Endothelial cell (in vitro differentiated cells): ENCODE results near the gene PIGW. TPM values are rescaled to one million over a fixed set of nuclear protein-coding genes. Genes with fewer than 3 reads are reported as not detected.

Experiments used
- DNase-seq: peaks from one replicate; pipeline ENCODE4 v3.0.0; 2021; ENCODE audit warnings: low spot score
- H3K27ac Mint-ChIP-seq: one replicate; pipeline ENCODE4 v1.8.0; 2021; ENCODE audit warnings: mixed read lengths, inconsistent platforms; ENCODE audit not compliant: unreplicated experiment
- H3K27me3 Mint-ChIP-seq: one replicate; pipeline ENCODE4 v1.8.0; 2021; ENCODE audit warnings: mild to moderate bottlenecking, moderate library complexity, mixed read lengths, inconsistent platforms; ENCODE audit not compliant: unreplicated experiment
- H3K36me3 Mint-ChIP-seq: one replicate; pipeline ENCODE4 v1.8.0; 2021; ENCODE audit warnings: mild to moderate bottlenecking, low read depth, mixed read lengths, inconsistent platforms; ENCODE audit not compliant: unreplicated experiment
- H3K4me1 Mint-ChIP-seq: one replicate; pipeline ENCODE4 v1.8.0; 2021; ENCODE audit warnings: mild to moderate bottlenecking, mixed read lengths, inconsistent platforms; ENCODE audit not compliant: unreplicated experiment
- H3K4me3 Mint-ChIP-seq: one replicate; pipeline ENCODE4 v1.8.0; 2021; ENCODE audit warnings: mild to moderate bottlenecking, mixed read lengths, inconsistent platforms; ENCODE audit not compliant: unreplicated experiment
- H3K9me3 Mint-ChIP-seq: one replicate; pipeline ENCODE4 v1.8.0; 2021; ENCODE audit warnings: mixed read lengths, inconsistent platforms; ENCODE audit not compliant: unreplicated experiment
- CTCF ChIP-seq: fragments of 200-600 bp; sonication (generic); IDR thresholded peaks from one replicate; pipeline ENCODE4 v1.5.0; 2021; ENCODE audit warnings: antibody characterized with exemption; ENCODE audit not compliant: unreplicated experiment
- total RNA-seq: library from RNA; stranded (reverse); fragmentation: NEBNext Ultra II Directional; extraction: Animal tissue kit (Norgen Biotek cat#: 25700); gene quantifications from one replicate; pipeline ENCODE4 v1.2.1, GENCODE V29; 2021; ENCODE audit not compliant: unreplicated experiment

PIGW gene
- total RNA-seq, 1 donor from 2014 or later = 5.4 TPM

- H3K36me3 Mint-ChIP-seq = peaks cover 23% of the 10 kb centered on the region
- no peak overlapping the region for H3K4me3 Mint-ChIP-seq
- TF ChIP-seq CTCF = no peak
- H3K27ac Mint-ChIP-seq = no peak overlapping the region
- no peak for DNase-seq
- H3K4me1 Mint-ChIP-seq = no peaks in the 10 kb centered on the region
- no peaks in the 10 kb centered on the region for H3K27me3 Mint-ChIP-seq
- H3K9me3 Mint-ChIP-seq = no peaks in the 10 kb centered on the region
Observed at GRCh38 chr17:36566081-36566480, 31.3 kb downstream of the PIGW start.

GRCh38 chr17:36575028-36575427, 40.2 kb downstream of the PIGW start:
- no peak for TF ChIP-seq CTCF
- Mint-ChIP-seq H3K27ac (no peak overlapping the region), H3K4me1 (no peaks in the 10 kb centered on the region), H3K27me3 (peaks cover 5% of the 10 kb centered on the region), H3K36me3 (peaks cover 19% of the 10 kb centered on the region), H3K4me3 (no peak overlapping the region), H3K9me3 (no peaks in the 10 kb centered on the region)
- no peak for DNase-seq

GRCh38 chr17:36576793-36577192, 42.0 kb downstream of the PIGW start:
- H3K36me3 Mint-ChIP-seq = peaks cover 23% of the 10 kb centered on the region
- H3K9me3 Mint-ChIP-seq = no peaks in the 10 kb centered on the region
- no peaks in the 10 kb centered on the region for H3K4me1 Mint-ChIP-seq
- peaks cover 5% of the 10 kb centered on the region for H3K27me3 Mint-ChIP-seq
- no peak for DNase-seq
- H3K27ac Mint-ChIP-seq = no peak overlapping the region
- no peak for TF ChIP-seq CTCF
- no peak overlapping the region for H3K4me3 Mint-ChIP-seq

GRCh38 chr17:36578671-36579070, 43.9 kb downstream of the PIGW start:
- H3K27ac Mint-ChIP-seq = no peak overlapping the region
- H3K9me3 Mint-ChIP-seq = no peaks in the 10 kb centered on the region
- no peaks in the 10 kb centered on the region for H3K4me1 Mint-ChIP-seq
- DNase-seq = no peak
- TF ChIP-seq CTCF = no peak
- no peak overlapping the region for H3K4me3 Mint-ChIP-seq
- H3K27me3 Mint-ChIP-seq = peaks cover 2% of the 10 kb centered on the region
- peaks cover 18% of the 10 kb centered on the region for H3K36me3 Mint-ChIP-seq

- Mint-ChIP-seq H3K27ac (no peak overlapping the region), H3K36me3 (peaks cover 17% of the 10 kb centered on the region)
Observed at GRCh38 chr17:36583787-36584186, 49.0 kb downstream of the PIGW start.

More at GRCh38 chr17:36583787-36584186, 49.0 kb downstream of the PIGW start:
- no peak for DNase-seq
- H3K4me3 Mint-ChIP-seq = no peak overlapping the region
- TF ChIP-seq CTCF = no peak
- no peaks in the 10 kb centered on the region for H3K4me1 Mint-ChIP-seq
- no peaks in the 10 kb centered on the region for H3K27me3 Mint-ChIP-seq
- no peaks in the 10 kb centered on the region for H3K9me3 Mint-ChIP-seq
